A673 (cell line): ENCODE results near the gene ALDH1B1. TPM values are rescaled to one million over a fixed set of nuclear protein-coding genes. Genes with fewer than 3 reads are reported as not detected.

ENCODE experiments used
- BruUV-seq: library from RNA; stranded (reverse); fragments of 400-500 nt; replicated peaks from 2 replicates; lab custom pipeline; 2021; lab: Mats Ljungman, UMichigan
- CTCF ChIA-PET: fragments of 300-600 bp; sonication (Branson Sonifier 250); formaldehyde crosslinking; loops from one replicate; lab custom pipeline; 2022; ENCODE audit warnings: antibody characterized with exemption; lab: Charles Lee
- POLR2A ChIA-PET: fragments of 300-600 bp; sonication (Branson Sonifier 250); formaldehyde crosslinking; loops from one replicate; lab custom pipeline; 2022; ENCODE audit warnings: antibody characterized with exemption; ENCODE audit not compliant: low non-redundant PET; lab: Charles Lee
- DNase-seq: peaks from one replicate; pipeline ENCODE4 v3.0.0-alpha.2; 2015; ENCODE audit warnings: low spot score
- H3K27ac ChIP-seq: fragments of 200-600 bp; sonication (generic); 2 replicates; pipeline ENCODE4 v1.5.1; 2016; ENCODE audit warnings: mixed run types, low read depth, mild to moderate bottlenecking, mixed read lengths, antibody characterized with exemption, low read length; ENCODE audit not compliant: poor library complexity, severe bottlenecking
- H3K27me3 ChIP-seq: fragments of 200-600 bp; sonication (generic); replicated peaks from 2 replicates; pipeline ENCODE4 v1.6.1; 2017; ENCODE audit warnings: mixed run types, low read depth, mild to moderate bottlenecking, mixed read lengths, antibody characterized with exemption, low read length; ENCODE audit not compliant: insufficient read depth, poor library complexity
- H3K36me3 ChIP-seq: fragments of 200-600 bp; sonication (generic); 2 replicates; pipeline ENCODE4 v1.6.1; 2016; ENCODE audit warnings: mixed run types, mild to moderate bottlenecking, mixed read lengths, antibody characterized with exemption, low read length; ENCODE audit not compliant: insufficient read depth, poor library complexity, severe bottlenecking
- H3K4me1 ChIP-seq: fragments of 200-600 bp; sonication (generic); 2 replicates; pipeline ENCODE4 v1.6.1; 2017; ENCODE audit warnings: mixed run types, mild to moderate bottlenecking, mixed read lengths, antibody characterized with exemption, low read length; ENCODE audit not compliant: insufficient read depth, poor library complexity, severe bottlenecking
- H3K4me3 ChIP-seq: fragments of 200-600 bp; sonication (generic); 2 replicates; pipeline ENCODE4 v1.5.1; 2016; ENCODE audit warnings: low read depth, mixed run types, mild to moderate bottlenecking, mixed read lengths, low read length; ENCODE audit not compliant: poor library complexity, severe bottlenecking
- H3K9me3 ChIP-seq: fragments of 200-600 bp; sonication (generic); 2 replicates; pipeline ENCODE4 v1.6.1; 2016; ENCODE audit warnings: mixed run types, low read depth, mild to moderate bottlenecking, mixed read lengths, antibody characterized with exemption, low read length; ENCODE audit not compliant: poor library complexity, severe bottlenecking
- EZH2 ChIP-seq: fragments of 200-600 bp; sonication (generic); IDR thresholded peaks from 2 replicates; pipeline ENCODE4 v1.6.1; 2017; ENCODE audit warnings: borderline replicate concordance, low read depth, mild to moderate bottlenecking, mixed read lengths, antibody characterized with exemption, low read length; ENCODE audit not compliant: poor library complexity, severe bottlenecking
- intact Hi-C: fragments of 100-400 bp; cut with micrococcal nuclease; formaldehyde crosslinking; loops from one replicate; pipeline ENCODE4 v1.10.0; 2022; ENCODE audit not compliant: unreplicated experiment
- total RNA-seq: library from RNA; stranded (reverse); gene quantifications from 2 replicates; pipeline ENCODE4 v1.2.3, GENCODE V29; 2021
- TF ChIP-seq, protein P1 (sequence below): fragments of 300-800, 200-600 bp; sonication (generic); conservative IDR thresholded peaks from 2 replicates; pipeline ENCODE4 v1.5.1; 2017; ENCODE audit warnings: low read depth, mild to moderate bottlenecking, antibody characterized with exemption, low read length, moderate library complexity, mixed read lengths

ALDH1B1 gene
- total RNA-seq, 1 experiment from 2014 or later = 29.0 TPM

DNA sequence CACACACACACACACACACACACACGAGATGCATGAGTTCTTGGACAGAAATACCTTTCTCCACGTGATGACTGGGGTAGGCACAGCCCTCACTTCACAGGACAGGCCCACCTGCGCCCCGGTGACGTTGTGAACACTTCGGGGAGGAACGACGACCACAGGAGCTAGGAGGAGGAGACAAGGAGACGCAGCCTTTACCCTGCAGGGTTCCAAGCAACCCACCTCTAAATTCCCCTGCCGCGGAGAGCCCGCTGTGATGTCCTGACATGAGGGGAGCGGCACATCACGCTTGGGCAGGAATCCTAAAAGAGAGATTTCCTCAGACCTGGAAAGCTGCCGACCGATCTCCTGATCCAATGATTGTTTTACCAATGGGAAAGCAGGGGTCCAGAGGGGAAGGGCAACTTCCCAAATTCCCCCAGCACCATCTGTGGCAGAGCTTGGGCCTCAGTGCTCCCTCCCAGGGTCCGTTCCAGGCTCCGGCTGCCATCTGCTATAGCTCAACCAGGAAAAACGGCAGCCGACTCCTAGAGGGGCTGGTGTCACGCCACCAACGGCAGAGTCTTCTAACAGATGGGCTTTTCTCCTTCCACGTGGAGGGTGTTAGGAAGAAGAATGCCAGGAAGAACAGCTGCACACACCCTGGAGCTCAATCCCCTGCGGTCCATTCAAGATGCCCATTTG is 21.7 kb downstream of the ALDH1B1 start:
- Histone ChIP-seq H3K9me3 (no peaks in the 10 kb centered on the region), H3K36me3 (no peaks in the 10 kb centered on the region), H3K27me3 (no peaks in the 10 kb centered on the region), H3K4me1 (peaks cover 4% of the 10 kb centered on the region), H3K27ac (no peak overlapping the region), H3K4me3 (no peak overlapping the region)
- ChIA-PET CTCF (interaction anchor here (0.6 kb wide), 1 partner anchor 533 kb away, joined by 3 read pairs; no protein-coding TSS in a partner anchor), POLR2A (no interaction called here)
- intact Hi-C loops = no loop called here
- TF ChIP-seq, protein P1, sequence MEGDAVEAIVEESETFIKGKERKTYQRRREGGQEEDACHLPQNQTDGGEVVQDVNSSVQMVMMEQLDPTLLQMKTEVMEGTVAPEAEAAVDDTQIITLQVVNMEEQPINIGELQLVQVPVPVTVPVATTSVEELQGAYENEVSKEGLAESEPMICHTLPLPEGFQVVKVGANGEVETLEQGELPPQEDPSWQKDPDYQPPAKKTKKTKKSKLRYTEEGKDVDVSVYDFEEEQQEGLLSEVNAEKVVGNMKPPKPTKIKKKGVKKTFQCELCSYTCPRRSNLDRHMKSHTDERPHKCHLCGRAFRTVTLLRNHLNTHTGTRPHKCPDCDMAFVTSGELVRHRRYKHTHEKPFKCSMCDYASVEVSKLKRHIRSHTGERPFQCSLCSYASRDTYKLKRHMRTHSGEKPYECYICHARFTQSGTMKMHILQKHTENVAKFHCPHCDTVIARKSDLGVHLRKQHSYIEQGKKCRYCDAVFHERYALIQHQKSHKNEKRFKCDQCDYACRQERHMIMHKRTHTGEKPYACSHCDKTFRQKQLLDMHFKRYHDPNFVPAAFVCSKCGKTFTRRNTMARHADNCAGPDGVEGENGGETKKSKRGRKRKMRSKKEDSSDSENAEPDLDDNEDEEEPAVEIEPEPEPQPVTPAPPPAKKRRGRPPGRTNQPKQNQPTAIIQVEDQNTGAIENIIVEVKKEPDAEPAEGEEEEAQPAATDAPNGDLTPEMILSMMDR = no peak
- no peak for TF ChIP-seq EZH2
- DNase-seq = no peak
- no TSS peak for BruUV-seq

DNA sequence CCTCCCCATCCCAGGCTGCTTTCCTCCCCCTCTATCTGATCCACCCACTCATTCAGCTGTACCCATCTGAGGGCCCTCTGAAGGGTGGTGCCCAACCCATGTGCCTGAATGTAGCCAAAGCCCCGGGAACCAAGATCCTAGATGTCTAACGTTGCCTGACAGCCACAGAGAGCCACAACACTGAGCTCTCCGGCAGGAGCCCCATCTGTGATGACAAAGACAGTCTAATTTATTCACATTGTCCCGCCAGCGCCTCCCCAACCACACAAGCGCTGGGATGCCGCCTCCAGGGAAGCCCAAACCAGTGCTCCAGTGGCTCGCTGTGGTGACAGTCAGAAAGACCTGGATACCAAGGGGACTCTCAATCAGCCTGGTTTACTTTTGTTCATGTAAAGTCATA is 23.4 kb downstream of the ALDH1B1 start:
- POLR2A ChIA-PET = no interaction called here
- no TSS peak for BruUV-seq
- Histone ChIP-seq H3K27ac (no peak overlapping the region), H3K4me3 (no peak overlapping the region), H3K4me1 (peaks cover 4% of the 10 kb centered on the region), H3K9me3 (no peaks in the 10 kb centered on the region), H3K36me3 (no peaks in the 10 kb centered on the region), H3K27me3 (no peaks in the 10 kb centered on the region)
- intact Hi-C loops = no loop called here
- CTCF ChIA-PET = no interaction called here
- TF ChIP-seq, protein P1 = no peak
- TF ChIP-seq EZH2 = no peak
- no peak for DNase-seq

DNA sequence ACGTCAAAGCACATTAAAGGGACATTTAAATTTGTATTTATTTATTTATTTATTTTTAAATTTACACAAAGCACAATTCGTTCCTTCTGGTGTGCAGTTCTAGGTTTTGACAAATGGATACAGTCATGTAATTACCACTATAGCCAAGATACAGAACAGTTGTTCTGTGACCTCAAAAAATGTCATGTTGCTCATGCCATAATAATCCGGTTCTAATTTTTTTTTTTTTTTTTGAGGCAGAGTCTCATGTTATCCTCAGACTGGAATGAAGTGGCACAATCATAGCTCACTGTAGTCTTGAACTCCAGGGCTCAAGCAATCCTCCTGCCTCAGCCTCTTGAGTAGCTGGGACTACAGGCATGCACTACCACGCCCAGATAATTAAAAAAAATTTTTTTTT is 24.0 kb downstream of the ALDH1B1 start:
- no peak for TF ChIP-seq EZH2
- TF ChIP-seq, protein P1 = no peak
- POLR2A ChIA-PET = no interaction called here
- no peaks in the 10 kb centered on the region for H3K9me3 ChIP-seq
- no peaks in the 10 kb centered on the region for H3K36me3 ChIP-seq
- H3K4me3 ChIP-seq = no peak overlapping the region
- CTCF ChIA-PET = no interaction called here
- no TSS peak for BruUV-seq
- peaks cover 9% of the 10 kb centered on the region for H3K4me1 ChIP-seq
- intact Hi-C loops = no loop called here
- H3K27me3 ChIP-seq = no peaks in the 10 kb centered on the region
- no peak overlapping the region for H3K27ac ChIP-seq
- DNase-seq = no peak
